Neural cell (in vitro differentiated cells): ENCODE data around the gene ABO. TPM values are rescaled to one million over a fixed set of nuclear protein-coding genes. Genes with fewer than 3 reads are reported as not detected.

ENCODE experiments used
- H2AFZ ChIP-seq: fragments of 200-600, 300-800 bp; sonication (generic), shearing (Covaris generic); 2 replicates; pipeline ENCODE4 v1.6.0; 2014; ENCODE audit warnings: low read depth, mild to moderate bottlenecking, antibody characterized with exemption, low read length, moderate library complexity
- H3F3A ChIP-seq: fragments of 200-600 bp; shearing (Covaris generic); 2 replicates; pipeline ENCODE4 v1.6.1; 2016; ENCODE audit warnings: mild to moderate bottlenecking, moderate library complexity, mixed read lengths, antibody characterized with exemption, low read length; ENCODE audit not compliant: insufficient read depth, poor library complexity, severe bottlenecking
- H3K27ac ChIP-seq: fragments of 200-600, 300-800 bp; sonication (generic), shearing (Covaris generic); 2 replicates; pipeline ENCODE4 v1.5.1; 2014; ENCODE audit warnings: mild to moderate bottlenecking, low read length, moderate library complexity
- H3K27me3 ChIP-seq: fragments of 300-800, 200-600 bp; sonication (generic), shearing (Covaris generic); 2 replicates; pipeline ENCODE4 v1.6.0; 2014; ENCODE audit warnings: mild to moderate bottlenecking, low read depth, low read length, moderate library complexity; ENCODE audit not compliant: insufficient read depth
- H3K36me3 ChIP-seq: fragments of 300-800, 200-600 bp; sonication (generic), shearing (Covaris generic); 2 replicates; pipeline ENCODE4 v1.5.1; 2014; ENCODE audit warnings: mild to moderate bottlenecking, antibody characterized with exemption, low read length, moderate library complexity; ENCODE audit not compliant: insufficient read depth
- H3K4me2 ChIP-seq: fragments of 300-800, 200-600 bp; sonication (generic), shearing (Covaris generic); 2 replicates; pipeline ENCODE4 v1.6.0; 2014; ENCODE audit warnings: mild to moderate bottlenecking, low read length
- H3K4me3 ChIP-seq: fragments of 300-800, 200-600 bp; sonication (generic), shearing (Covaris generic); 2 replicates; pipeline ENCODE4 v1.5.1; 2014; ENCODE audit warnings: mild to moderate bottlenecking, low read length, moderate library complexity
- H3K79me2 ChIP-seq: fragments of 200-600 bp; shearing (Covaris generic); replicated peaks from 2 replicates; pipeline ENCODE4 v1.6.0; 2014; ENCODE audit warnings: mild to moderate bottlenecking, low read length, moderate library complexity; ENCODE audit not compliant: insufficient read depth
- H3K9ac ChIP-seq: fragments of 300-800, 200-600 bp; sonication (generic), shearing (Covaris generic); 2 replicates; pipeline ENCODE4 v1.6.1; 2016; ENCODE audit warnings: mild to moderate bottlenecking, low read length, mixed read lengths
- H3K9me2 ChIP-seq: fragments of 200-600 bp; shearing (Covaris generic); 2 replicates; pipeline ENCODE4 v1.6.1; 2016; ENCODE audit warnings: mild to moderate bottlenecking, low read length, mixed read lengths; ENCODE audit not compliant: insufficient read depth
- H3K9me3 ChIP-seq: fragments of 200-600, 300-800 bp; sonication (generic), shearing (Covaris generic); 2 replicates; pipeline ENCODE4 v1.6.1; 2016; ENCODE audit warnings: mild to moderate bottlenecking, mixed run types, low read length, moderate library complexity, mixed read lengths
- H4K20me1 ChIP-seq: fragments of 200-600 bp; shearing (Covaris generic); 2 replicates; pipeline ENCODE4 v1.6.1; 2016; ENCODE audit warnings: mild to moderate bottlenecking, mixed run types; ENCODE audit not compliant: insufficient read depth
- EP300 ChIP-seq: fragments of 450-650 bp; conservative IDR thresholded peaks from 2 replicates; pipeline ENCODE4 v1.6.1; 2014; ENCODE audit warnings: antibody characterized with exemption, mild to moderate bottlenecking, moderate library complexity; ENCODE audit not compliant: poor library complexity, severe bottlenecking
- EZH2 ChIP-seq: fragments of 200-600, 300-800 bp; shearing (Covaris generic), sonication (generic); IDR thresholded peaks from 2 replicates; pipeline ENCODE4 v1.6.1; 2014; ENCODE audit warnings: antibody characterized with exemption, low read length, borderline replicate concordance, mild to moderate bottlenecking; ENCODE audit not compliant: insufficient read depth, poor library complexity, severe bottlenecking
- MXI1 ChIP-seq: fragments of 450-650 bp; conservative IDR thresholded peaks from 2 replicates; pipeline ENCODE4 v1.6.1; 2014; ENCODE audit warnings: antibody characterized with exemption, mild to moderate bottlenecking; ENCODE audit not compliant: poor library complexity, severe bottlenecking
- POLR2AphosphoS5 ChIP-seq: IDR thresholded peaks from 2 replicates; pipeline ENCODE4 v1.6.1; 2012
- RAD21 ChIP-seq: fragments of 450-650 bp; conservative IDR thresholded peaks from 2 replicates; pipeline ENCODE4 v1.6.1; 2014; ENCODE audit warnings: antibody characterized with exemption, mild to moderate bottlenecking, moderate library complexity
- SMC3 ChIP-seq: fragments of 450-650 bp; conservative IDR thresholded peaks from 2 replicates; pipeline ENCODE4 v1.6.1; 2014; ENCODE audit warnings: antibody characterized with exemption, mild to moderate bottlenecking, moderate library complexity; ENCODE audit not compliant: poor library complexity
- TAF1 ChIP-seq: IDR thresholded peaks from 2 replicates; pipeline ENCODE4 v1.6.1; 2012; ENCODE audit warnings: low read depth
- polyA plus RNA-seq: library from polyadenylated mRNA; depleted of rRNA; stranded (reverse); fragments of >200 nt; gene quantifications from 2 replicates; pipeline ENCODE4 v1.2.3, GENCODE V29; 2014
- TF ChIP-seq, protein P1 (sequence below): IDR thresholded peaks from 2 replicates; pipeline ENCODE4 v1.6.1; 2012; ENCODE audit warnings: borderline replicate concordance
- TF ChIP-seq, protein P2 (sequence below): fragments of 450-650 bp; IDR thresholded peaks from 2 replicates; pipeline ENCODE4 v1.5.1; 2014; ENCODE audit warnings: antibody characterized with exemption, mild to moderate bottlenecking, moderate library complexity; ENCODE audit not compliant: poor library complexity, severe bottlenecking

The ABO gene
- polyA plus RNA-seq, 1 donor from 2014 or later: not detected

DNA sequence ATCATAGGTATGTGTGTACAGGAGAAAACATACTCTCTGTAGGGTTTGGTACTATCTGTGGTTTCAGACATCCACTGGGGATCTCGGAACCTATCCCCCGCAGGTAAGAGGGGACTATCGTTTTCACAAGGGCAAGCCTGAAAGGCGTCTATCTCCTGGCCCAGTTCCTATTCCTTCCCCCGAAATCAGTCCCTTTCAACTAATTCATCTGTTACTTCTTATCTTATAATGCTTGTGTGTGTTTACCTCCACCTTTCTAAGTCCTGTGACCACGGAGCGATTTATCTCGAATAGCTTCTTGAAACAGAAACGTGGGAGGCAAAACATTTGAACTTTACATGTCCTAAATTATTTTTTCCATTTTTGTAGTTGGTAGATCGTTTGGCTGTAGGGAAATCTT is 11.4 kb downstream of the ABO start:
- Histone ChIP-seq H3K36me3 (no peaks in the 10 kb centered on the region), H3K27me3 (no peaks in the 10 kb centered on the region), H3K27ac (no peak overlapping the region), H2AFZ (no peak overlapping the region), H3K9me2 (no peaks in the 10 kb centered on the region), H3K9ac (no peak overlapping the region), H4K20me1 (no peaks in the 10 kb centered on the region), H3F3A (no peaks in the 10 kb centered on the region), H3K79me2 (no peaks in the 10 kb centered on the region), H3K4me2 (no peak overlapping the region), H3K9me3 (no peaks in the 10 kb centered on the region), H3K4me3 (no peak overlapping the region)
- TF ChIP-seq, protein P1, sequence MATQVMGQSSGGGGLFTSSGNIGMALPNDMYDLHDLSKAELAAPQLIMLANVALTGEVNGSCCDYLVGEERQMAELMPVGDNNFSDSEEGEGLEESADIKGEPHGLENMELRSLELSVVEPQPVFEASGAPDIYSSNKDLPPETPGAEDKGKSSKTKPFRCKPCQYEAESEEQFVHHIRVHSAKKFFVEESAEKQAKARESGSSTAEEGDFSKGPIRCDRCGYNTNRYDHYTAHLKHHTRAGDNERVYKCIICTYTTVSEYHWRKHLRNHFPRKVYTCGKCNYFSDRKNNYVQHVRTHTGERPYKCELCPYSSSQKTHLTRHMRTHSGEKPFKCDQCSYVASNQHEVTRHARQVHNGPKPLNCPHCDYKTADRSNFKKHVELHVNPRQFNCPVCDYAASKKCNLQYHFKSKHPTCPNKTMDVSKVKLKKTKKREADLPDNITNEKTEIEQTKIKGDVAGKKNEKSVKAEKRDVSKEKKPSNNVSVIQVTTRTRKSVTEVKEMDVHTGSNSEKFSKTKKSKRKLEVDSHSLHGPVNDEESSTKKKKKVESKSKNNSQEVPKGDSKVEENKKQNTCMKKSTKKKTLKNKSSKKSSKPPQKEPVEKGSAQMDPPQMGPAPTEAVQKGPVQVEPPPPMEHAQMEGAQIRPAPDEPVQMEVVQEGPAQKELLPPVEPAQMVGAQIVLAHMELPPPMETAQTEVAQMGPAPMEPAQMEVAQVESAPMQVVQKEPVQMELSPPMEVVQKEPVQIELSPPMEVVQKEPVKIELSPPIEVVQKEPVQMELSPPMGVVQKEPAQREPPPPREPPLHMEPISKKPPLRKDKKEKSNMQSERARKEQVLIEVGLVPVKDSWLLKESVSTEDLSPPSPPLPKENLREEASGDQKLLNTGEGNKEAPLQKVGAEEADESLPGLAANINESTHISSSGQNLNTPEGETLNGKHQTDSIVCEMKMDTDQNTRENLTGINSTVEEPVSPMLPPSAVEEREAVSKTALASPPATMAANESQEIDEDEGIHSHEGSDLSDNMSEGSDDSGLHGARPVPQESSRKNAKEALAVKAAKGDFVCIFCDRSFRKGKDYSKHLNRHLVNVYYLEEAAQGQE: no peak
- TF ChIP-seq POLR2AphosphoS5 (no peak), TAF1 (no peak), RAD21 (no peak), EZH2 (no peak), MXI1 (no peak), EP300 (no peak)
- TF ChIP-seq, protein P2, sequence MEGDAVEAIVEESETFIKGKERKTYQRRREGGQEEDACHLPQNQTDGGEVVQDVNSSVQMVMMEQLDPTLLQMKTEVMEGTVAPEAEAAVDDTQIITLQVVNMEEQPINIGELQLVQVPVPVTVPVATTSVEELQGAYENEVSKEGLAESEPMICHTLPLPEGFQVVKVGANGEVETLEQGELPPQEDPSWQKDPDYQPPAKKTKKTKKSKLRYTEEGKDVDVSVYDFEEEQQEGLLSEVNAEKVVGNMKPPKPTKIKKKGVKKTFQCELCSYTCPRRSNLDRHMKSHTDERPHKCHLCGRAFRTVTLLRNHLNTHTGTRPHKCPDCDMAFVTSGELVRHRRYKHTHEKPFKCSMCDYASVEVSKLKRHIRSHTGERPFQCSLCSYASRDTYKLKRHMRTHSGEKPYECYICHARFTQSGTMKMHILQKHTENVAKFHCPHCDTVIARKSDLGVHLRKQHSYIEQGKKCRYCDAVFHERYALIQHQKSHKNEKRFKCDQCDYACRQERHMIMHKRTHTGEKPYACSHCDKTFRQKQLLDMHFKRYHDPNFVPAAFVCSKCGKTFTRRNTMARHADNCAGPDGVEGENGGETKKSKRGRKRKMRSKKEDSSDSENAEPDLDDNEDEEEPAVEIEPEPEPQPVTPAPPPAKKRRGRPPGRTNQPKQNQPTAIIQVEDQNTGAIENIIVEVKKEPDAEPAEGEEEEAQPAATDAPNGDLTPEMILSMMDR: no peak

DNA sequence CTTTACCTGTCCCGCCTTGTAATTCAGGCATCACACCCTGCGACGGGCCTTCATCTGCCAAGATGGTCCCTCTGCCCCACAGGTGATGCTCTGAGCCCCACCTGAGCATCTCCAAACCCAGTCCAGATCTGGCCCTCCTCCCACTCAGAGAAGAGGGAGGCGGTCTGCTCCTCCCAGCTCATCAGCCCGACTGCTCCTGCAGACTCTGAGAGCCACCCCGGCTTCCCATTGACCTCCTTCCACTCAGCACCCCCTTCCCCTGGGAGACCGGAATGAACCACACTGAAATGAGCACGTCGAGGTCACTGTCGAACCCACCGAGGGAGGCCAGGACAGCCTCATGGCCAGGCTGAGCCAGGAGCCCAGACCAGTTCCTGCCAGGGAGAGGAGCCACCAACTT is 12.8 kb downstream of the ABO start:
- Histone ChIP-seq H3K27ac (no peak overlapping the region), H3K4me3 (no peak overlapping the region), H3K4me2 (no peak overlapping the region), H3K79me2 (no peaks in the 10 kb centered on the region), H2AFZ (no peak overlapping the region), H4K20me1 (no peaks in the 10 kb centered on the region), H3F3A (no peaks in the 10 kb centered on the region), H3K9ac (no peak overlapping the region), H3K36me3 (no peaks in the 10 kb centered on the region), H3K27me3 (no peaks in the 10 kb centered on the region), H3K9me3 (no peaks in the 10 kb centered on the region), H3K9me2 (no peaks in the 10 kb centered on the region)
- TF ChIP-seq EZH2 (no peak), EP300 (no peak), TAF1 (no peak), SMC3 (no peak), POLR2AphosphoS5 (no peak), MXI1 (no peak), RAD21 (no peak)
- TF ChIP-seq, protein P2: no peak
- TF ChIP-seq, protein P1: no peak
